ENCODE measurements around the gene LTC4S.

DNA sequence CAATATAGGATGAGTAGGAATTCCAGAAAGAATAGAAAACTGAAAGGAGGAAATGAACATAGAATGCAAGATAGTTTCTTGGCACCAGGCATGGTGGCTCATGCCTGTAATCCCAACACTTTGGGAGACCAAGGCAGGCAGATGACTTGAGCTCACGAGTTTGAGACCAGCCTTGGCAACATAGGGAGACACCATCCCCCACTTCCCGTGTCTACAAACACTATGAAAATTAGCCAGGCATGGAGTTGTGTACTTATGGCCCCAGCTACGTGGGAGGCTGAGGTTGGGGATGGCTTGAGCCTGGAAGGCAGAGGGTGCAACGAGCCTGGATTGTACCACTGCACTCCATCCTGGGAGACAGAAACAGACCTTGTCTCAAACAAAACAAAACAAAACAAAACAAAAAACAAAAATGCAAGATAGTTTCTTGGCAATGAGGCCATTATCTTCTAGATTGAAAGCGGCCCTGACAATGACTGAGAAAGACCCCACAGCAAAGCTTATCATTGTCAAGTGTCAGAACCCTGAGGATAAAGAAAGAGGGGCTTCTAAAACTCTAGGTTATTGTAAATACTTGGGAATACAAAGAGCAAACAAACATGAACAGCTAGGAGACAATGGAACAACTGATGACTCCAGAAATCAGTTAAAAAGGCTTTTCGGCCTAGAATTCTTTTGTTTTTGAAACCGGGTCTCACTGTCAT is 36.1 kb downstream of the LTC4S start:
- no peak for TF ChIP-seq MYC (IDR thresholded peaks at IDR 0.05; ENCODE audit: low read depth, low read length)
- no peak for TF ChIP-seq CTCF (IDR thresholded peaks at IDR 0.05; ENCODE audit: extremely low read depth in 1 of 2, insufficient read depth in 1 of 2, low read depth in 1 of 2, low read length in 2 of 2)

All from endothelial cell of umbilical vein (primary cell).